ENCODE data around the gene PRR15. TPM values are rescaled to one million over a fixed set of nuclear protein-coding genes. Genes with fewer than 3 reads are reported as not detected.

PRR15 gene, protein sequence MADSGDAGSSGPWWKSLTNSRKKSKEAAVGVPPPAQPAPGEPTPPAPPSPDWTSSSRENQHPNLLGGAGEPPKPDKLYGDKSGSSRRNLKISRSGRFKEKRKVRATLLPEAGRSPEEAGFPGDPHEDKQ
- total RNA-seq (2022; extraction: Qiagen RNA extraction): 4.7 to 7.1 TPM (median 5.0 TPM) in 5 replicates

DNA sequence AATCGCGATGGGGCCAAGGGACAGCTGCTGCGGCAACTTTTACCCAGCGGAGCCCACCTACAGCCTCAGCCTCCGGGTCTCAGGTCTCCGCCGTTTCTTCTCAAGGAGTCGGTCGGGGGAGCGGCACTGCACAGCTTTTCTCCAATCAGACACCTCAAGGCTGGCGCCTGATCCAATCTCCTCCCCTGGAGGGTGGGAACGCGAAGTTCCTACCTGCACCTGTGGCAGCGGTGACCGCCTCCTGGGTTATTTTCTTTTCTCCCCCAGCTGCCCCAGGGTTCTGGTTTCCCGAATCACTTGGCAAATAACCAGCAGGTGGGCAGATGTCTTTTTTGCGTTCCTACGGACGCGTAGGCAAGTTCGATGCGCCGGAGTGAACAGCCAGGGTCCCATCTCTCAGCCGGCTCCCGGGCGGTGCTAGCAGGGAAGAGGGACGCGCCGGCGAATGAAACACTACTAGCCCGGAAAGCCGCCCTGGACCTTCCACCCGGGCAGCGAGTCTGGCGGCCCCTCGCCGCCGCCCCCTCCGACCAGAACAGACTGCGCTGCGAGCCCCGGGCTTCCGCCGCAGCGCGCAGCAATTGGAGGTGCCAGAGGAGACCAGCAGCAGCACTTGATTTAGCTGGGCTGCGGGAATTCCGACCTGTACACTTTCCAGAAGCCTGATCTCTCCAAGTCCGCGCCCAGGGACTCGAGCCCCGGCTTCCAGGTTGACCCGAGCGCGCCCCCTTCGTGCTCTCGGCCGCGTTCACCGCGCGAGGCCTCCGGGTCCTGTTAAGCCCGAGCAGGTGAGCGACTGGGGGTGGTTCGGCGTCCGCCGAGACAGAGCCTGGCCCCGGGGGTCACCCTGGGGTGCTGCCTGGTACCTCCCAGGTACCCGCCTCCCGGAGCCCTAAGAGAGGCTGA, at the start of gene PRR15:
PRR15 (plus strand) TSS at position 246 of the 906 bp plus-strand sequence. CDS start 2,495 bp downstream, outside the sequence.

Other genes with a start within 250 kb of the PRR15 start
- 0.39 to 0.65 TPM (median 0.62 TPM) in 5 replicates for gene WIPF3, start 242.7 kb downstream of the PRR15 start, total RNA-seq (2022; extraction: Qiagen RNA extraction)

All from A549 treated with dexamethasone at 1 μM for 4 hours (cell line).